ENCODE data around the gene MRPL57.

GRCh38 chr13:21150013-21150412 is 26.4 kb upstream of the MRPL57 start:
- TF ChIP-seq CTCF (IDR thresholded peaks at IDR 0.05) (no peak), POLR2A (IDR thresholded peaks at IDR 0.05) (no peak)
